Occipital lobe (tissue), 2 donors: ENCODE results near the gene GTPBP6. TPM values are rescaled to one million over a fixed set of nuclear protein-coding genes. Genes with fewer than 3 reads are reported as not detected.

Experiments
- DNase-seq: peaks from one replicate; lab custom pipeline; 2025; lab: John Stamatoyannopoulos, UW
- total RNA-seq: library from RNA; depleted of rRNA; stranded (reverse); fragments of >200 nt; gene quantifications from one replicate; pipeline ENCODE4 v1.2.3, GENCODE V29; 2014

Gene GTPBP6, protein sequence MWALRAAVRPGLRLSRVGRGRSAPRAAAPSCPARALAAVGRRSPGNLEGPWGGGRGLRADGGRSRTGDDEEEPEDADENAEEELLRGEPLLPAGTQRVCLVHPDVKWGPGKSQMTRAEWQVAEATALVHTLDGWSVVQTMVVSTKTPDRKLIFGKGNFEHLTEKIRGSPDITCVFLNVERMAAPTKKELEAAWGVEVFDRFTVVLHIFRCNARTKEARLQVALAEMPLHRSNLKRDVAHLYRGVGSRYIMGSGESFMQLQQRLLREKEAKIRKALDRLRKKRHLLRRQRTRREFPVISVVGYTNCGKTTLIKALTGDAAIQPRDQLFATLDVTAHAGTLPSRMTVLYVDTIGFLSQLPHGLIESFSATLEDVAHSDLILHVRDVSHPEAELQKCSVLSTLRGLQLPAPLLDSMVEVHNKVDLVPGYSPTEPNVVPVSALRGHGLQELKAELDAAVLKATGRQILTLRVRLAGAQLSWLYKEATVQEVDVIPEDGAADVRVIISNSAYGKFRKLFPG
- total RNA-seq, result 15.0 TPM

DNA sequence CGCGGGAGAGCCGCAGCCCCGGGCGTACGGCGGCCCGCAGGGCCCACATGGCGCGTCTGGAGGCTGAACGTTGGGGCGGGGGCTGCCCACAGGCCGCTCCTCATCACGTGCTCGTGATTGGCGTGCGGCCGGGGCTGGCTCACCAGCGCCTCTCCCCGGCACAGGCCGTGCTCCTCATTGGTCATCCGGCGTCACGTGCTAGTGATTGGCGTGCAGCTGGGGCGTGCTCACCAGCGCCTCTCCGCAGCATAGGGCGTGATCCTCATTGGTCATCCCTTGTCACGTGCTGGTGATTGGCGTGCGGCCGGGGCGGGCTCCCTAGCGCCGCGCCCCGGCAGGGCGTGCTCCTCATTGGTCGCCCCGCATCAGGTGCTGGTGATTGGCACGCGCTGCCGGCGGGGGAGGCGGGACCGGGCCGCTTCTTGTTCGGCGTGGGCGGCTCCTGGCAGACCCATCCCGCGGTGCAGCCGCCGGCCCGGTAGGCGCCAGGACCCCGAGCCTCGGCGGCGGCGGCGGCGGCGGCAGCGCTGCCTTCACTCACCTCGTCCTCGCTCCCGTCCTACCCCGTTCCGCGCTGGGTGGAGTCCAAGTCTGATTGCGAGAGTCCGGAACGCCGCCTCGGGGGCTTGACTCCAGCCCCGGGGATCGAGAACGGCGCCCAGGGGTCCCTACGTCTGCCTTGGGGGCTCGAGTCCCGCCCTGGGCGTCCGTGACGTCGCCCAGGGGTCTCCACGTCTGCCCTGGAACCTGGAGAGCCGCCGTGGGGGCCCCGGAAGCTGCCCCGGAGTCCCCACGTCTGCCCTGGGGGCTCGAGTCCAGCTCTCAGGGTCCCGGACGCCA lies at the start of gene GTPBP6:
GTPBP6 (minus strand) TSS at position 58 of the 840 bp plus-strand sequence; CDS start at position 49, 9 bp downstream.
- no peak for DNase-seq

DNA sequence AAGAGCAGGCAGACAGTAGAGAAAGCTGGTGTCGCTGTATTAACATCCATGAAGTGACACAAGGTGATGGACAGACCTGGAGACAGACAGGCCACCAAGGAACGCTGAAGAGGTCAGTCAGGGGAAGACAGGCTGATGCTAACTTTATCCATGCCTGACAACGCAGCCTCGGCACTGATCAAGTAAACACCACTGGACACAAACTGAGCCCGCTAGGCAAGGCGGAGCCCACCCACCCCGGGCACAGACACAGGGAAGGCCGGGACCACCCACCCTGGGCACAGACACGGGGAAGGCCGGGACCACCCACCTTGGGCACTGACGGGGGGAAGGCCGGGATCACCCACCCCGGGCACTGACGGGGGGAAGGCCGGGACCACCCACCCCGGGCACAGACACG lies 49.3 kb upstream of the GTPBP6 start:
- DNase-seq, result no peak

DNA sequence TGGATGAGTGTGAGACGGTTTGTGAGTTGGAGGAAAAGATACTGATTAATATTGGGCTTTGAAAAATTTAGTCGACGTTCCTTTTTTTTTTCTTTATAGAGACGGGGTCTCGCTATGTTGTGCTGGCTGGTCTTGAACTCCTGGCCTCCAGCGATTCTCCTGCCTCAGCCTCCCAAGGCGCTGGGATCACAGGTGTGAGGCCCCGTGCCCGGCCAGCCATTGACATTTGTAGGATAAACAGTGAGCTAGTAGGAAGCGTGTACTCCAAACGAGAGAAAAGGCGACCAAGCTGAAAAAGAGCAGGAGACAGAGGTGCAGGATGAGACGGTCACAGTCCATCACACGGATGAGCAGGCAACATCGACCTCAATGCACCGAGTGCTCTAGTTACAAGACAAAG lies 48.8 kb upstream of the GTPBP6 start:
- no peak for DNase-seq

DNA sequence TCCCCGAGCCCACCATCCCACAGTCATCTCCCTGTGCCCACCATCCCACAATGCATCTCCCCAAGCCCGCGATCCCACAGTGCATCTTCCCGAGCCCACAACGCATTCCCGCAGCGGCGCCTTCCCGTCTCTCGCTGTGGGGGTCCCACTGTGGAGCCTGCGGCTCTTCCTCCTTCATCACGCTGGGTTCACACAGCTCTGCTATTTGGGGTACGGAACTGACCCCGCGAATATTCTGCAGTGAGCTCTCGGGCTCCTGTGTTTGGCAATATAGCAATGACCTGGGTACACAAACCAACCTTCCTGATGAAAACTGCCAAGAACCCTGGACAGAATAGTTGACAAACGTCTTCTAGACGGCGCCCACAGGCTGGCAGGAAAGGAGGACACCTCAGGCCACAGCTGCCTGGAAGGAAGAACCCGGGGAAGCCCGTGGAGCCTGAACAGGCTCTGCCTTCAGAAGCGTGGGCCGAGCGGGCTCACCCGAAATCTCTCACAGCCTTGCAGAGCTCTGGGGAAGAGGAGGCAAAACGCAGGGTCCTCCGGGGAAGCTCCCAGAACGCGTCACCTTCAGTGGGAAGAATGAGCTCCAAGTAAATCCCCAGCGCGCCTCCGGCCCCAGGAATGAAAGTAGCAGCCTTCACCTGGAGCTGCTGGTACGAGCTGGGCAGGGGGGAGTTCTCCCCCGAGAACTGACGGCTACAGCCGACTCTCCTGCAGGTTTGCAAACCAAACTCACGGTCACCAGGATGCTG lies 45.2 kb upstream of the GTPBP6 start:
- DNase-seq, result no peak

DNA sequence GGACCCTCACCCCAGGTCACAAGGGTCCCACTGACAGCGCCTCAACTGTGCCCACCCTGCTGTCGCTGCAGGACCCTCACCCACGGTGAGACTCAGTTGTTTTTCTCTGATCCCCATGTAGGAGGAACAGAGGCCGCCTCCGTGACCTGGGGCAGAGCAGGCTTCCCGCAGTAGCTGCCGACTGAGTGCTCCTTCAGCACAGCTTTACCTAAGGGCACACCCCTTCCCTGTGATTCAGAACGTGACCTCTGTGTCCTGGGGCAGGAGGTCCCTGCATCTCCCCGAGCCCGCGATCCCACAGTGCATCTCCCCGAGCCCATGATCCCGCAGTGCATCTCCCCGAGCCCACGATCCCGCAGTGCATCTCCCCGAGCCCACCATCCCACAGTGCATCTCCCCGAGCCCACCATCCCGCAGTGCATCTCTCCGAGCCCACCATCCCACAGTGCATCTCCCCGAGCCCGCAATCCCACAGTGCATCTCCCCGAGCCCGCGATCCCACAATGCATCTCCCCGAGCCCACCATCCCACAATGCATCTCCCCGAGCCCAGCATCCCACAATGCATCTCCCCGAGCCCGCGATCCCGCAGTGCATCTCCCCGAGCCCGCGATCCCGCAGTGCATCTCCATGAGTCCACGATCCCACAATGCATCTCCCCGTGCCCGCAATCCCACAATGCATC lies 44.5 kb upstream of the GTPBP6 start:
- DNase-seq, result no peak

DNA sequence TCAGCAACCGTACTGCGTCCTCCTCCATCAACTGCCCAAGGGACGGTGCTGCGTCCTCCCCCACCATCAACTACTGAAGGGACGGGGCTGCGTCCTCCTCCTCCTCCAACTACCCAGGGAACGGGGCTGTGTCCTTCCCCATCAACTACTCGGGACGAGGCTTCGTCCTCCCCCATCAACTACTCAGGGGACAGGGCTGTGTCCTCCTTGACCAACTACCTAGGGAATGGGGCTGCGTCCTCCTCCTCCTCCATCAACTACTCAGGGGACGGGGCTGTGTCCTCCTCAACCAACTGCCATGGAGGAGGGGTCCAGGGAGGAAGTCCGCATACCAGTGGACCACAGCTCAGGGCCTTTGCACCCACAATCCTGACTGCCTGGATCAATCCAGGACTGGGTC lies 43.8 kb upstream of the GTPBP6 start:
- no peak for DNase-seq

DNA sequence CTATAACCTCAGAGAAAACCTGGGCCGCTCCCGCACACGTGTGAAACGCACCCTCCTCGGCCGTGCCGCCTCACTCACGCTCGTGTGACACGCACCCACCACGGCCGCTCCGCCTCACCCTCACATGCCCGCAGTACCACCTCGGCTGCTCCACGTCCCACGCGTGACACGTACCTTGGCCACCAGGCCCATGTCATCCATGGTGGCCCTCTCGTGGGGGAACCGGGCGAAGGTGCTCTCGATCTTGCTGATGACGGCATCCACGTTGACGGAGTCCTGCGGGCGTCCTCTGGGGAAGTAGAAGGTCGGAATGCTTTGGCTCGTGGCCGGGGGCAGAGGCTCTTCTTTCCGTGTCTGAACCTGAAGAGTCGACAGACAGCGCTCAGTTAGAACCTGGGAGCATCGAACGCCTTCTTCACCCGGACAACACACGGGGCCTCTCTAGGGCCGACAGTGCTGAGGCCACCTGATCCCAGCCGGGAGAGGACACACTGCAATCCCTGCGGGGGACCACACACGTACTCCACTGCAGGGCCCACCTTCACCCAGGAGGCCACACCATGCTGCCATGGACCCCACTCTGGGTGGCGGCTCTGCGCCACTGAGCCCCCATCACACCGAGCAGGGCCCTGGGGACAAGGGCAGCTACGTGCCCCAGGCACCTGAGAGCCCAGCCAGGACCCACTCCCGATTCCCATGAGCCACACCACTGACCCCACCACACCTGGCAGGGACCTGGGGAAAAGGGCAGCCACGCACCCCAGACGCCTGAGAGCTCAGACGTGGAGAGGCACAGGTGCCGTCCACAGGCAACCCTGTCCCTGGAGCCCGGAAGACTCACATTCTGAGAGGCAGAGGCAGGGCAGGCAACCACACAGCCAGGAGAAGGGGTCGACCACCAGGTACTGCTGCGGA lies 42.9 kb upstream of the GTPBP6 start:
- DNase-seq, result no peak

DNA sequence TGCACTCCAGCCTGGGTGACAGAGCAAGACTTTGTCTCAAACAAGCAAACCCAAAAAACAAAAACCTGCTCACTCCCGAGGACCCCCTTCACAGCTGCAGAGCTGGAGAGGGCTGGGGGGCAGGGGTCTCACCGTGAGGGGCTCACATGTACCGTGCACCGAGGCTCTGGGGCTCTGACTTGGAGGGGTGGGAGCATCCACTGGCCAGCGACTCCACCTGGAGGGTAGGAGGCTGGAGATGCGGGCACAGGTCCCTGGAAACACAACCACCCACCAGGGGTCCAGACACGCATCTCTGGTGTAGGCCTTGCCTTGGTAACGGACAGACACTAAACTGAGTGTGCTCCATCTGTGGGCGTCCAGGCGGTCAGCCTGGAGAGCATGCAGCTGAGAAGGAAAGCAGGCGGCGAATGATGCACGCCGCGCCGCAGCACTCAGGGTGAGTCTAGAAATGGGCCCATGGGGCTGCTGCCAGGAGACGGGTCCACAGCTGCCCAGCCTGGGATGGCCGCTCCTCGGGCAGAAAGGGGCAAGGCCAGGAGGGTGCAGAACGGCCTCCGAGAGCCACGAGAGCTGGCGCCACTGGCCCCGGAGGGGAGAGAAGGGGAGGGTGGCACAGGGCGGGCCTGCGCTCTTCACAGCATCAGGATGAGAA lies 42.0 kb upstream of the GTPBP6 start:
- DNase-seq, result no peak

DNA sequence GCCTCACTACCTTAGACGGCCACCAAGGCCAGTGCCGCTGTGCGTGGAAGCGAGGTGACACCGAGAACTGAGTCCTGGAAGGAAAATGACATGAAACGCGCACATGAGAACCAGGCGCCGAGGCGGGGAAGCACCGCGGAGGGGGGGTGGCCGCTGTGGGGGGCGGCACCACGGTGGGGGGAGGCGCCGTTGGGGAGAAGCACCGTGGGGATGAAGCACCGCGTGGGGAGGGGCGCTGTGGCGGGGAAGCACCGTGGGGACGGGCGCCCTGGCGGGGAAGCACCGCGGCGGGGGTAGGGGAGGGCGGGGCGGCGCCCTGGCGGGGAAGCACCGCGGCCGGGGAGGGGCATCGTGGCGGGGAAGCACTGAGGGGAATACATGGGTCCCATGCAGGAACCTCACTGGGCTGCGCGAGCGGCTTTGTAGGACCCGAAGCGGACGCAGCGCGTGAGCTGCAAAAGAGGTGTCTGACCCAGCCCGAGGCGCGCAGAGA lies 40.1 kb upstream of the GTPBP6 start:
- no peak for DNase-seq

DNA sequence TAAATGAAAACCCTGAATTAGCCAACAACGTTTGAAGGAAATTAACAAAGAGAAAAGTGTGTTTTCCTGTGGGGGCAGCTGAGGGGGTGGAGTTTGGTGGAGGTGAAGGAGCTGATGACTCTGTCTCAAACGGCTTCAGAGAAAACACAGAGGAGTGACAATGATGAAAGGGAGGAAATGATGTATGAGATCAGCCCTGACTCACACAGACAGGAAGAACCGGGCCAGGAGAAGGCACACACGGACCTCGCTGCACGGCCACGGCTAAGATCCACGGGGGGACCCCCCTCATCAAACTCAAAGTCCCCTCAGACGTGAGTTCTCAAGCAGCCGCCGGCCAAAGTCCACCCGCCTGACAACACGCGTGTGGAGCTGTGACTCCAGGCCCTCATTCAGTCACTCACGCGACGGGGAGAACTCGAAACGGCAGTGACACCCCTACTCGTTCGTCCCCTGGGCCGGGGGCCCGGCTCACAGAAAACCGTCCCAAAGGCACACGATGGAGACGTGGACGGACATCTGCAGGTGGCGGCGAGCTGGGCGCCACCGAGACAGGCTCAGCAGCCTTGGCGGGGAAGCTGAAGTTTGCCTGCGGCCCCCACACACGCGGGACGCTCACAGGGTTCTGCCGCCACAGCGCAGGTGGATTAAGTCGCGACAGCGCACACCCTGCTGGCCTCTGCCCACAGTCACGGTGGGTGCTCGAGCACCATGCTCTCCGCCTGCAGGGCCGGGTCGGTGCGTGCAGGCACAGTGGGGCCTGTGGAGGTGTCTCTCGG lies 39.3 kb upstream of the GTPBP6 start:
- DNase-seq, result no peak

DNA sequence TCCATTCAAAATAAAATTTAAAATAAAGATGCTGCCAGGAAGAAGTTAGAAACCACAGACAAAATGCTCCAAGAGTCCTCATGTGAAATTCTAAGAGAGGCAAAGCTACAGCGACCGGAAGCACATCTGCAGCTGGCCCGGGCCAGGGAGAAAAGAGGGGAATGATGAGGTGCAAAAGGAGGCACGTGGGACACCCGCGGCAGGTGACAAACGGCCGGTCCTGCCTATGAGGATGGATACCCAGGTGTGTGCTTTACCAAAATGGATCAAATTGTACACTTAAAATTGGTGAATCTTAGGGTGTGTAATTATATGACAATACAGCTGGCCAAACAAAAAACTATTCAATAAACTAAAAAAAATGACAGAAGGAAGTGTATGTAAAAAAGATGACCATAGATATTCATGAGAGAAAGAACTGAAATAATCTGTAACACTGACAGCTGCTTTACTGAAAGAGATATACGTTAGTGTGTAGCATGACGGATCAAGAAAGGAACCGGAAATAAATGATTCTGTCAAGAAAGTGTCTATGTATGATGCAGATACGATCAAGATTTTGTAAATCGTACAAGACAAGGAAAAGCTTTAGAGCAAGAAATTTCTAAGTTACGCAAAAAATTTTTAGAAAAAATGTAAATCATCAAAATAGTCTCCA lies 38.6 kb upstream of the GTPBP6 start:
- DNase-seq, result no peak

DNA sequence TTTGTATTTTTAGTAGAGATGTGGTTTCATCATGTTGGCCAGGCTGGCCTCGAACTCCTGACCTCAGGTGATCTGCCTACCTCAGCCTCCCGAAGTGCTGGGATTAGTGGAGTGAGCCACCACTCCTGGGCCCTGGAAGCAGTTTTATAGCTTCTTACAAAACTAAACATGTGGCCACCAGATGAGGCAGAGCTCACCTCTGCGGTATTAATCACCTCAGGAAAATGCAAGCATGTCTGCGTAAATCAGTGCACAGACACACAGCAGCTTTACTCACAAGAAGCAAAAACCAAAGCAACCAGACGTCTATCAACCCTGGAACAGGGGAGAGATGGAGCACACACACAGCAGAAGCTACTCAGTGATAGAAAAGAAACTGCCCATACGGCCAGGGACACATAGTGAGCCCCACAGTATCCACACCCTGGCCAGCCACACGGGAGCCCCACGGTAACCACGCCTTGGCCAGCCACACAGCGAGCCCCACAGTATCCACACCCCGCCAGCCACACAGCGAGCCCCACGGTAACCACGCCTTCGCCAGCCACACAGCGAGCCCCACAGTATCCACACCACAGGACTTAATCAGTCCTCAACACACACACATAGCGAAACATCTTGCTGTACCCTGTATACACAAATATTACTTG lies 37.9 kb upstream of the GTPBP6 start:
- DNase-seq, result no peak

DNA sequence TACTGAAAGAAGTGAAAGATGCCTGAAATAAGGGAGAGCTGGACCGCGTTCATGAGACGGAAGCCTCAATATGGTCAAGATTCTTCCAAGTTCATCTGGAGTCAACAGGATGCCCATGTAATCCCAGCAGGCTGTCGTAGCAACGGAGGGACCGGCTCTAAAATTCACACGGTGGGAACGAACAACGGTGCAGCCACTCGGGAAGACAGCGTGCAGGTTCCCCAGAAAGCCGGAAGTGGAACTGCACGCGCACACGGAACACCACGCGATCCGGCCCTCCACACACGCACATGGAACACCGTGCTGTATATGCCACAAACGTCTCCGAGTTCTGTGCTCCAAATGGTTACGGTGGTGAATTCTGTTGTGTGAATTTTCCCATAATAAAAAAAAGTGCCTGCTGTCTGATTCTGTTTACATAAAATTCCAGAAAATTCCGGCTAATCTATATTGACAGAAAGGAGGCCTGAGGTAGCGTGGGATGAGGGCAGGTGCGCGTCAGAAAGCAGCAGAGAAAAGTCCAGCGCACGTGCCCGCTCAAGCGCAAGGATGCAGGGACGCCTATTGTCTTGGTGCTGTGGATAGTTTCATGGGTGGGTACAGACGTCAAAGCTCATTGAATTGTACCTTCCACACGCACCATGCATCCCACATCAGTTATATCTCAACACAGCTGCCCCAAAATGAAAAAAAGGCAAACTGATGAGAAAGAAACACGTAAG lies 36.9 kb upstream of the GTPBP6 start:
- DNase-seq, result no peak

DNA sequence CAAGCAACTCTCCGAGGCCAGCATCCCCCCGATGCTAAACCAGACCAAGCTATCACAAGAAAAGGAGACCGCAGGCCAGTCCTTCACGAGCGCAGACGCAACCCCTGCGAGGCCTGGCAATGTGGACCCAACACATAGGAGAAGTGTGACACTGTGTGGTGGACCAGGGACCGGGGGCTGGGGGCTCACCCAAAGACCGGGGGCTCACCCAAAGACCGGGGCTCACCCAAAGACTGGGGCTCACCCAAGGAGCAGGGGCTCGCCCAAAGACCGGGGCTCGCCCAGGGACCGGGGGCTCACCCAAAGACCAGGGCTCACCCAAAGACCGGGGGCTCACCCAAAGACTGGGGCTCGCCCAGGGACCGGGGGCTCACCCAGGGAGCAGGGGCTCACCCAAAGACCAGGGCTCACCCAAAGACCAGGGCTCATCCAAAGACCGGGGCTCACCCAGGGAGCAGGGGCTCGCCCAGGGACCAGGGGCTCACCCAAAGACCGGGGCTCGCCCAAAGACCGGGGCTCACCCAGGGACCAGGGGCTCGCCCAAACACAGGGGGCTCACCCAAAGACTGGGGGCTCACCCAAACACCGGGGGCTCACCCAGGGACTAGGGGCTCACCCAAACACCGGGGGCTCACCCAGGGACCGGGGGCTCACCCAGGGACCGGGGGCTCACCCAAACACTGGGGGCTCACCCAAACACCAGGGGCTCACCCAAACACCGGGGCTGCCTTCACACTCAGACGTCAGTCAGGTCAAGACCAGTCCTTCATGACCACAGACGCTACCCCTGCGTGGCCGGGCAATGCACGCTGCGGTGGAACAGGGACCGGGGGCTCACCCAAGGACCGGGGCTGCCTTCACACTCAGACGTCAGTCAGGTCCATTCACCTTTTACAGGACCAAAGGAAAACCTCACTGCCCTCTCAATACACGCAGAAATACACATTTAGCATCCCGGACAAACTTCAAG lies 35.3 kb upstream of the GTPBP6 start:
- DNase-seq, result no peak

DNA sequence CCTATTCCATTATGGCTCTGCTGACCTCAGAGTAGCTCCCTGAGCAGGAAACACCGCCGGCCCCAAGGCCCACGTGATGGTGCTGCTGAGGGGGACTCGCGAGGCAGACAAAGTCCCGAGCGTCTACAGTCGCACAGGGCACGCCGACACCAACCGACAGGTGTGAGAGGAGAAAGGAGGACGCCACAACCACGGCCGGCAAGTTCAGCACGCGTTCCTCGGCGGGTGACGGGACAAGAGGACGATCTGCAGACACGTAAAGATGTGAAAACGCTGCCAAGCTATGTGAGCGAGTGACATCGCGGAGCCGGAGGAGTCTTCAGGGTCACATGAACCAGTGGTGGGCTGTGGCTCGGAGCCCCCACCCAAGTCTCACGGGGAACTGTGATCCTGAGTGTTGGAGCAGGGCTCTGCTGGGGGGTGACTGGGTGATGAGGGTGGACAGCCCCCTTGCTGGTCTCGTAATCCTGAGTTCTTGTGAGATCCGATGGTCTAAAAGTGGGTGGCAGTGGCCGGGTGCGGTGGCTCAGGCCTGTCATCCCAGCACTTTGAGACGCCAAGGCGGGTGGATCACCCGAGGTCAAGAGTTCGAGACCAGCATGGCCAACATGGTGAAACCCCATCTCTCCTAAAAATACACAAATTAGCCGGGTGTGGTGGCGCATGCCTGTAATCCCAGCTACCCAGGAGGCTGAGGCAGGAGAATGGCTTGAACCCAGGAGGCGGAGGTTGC lies 34.2 kb upstream of the GTPBP6 start:
- DNase-seq, result no peak
